Measurements from ENCODE around the gene CFAP97. TPM values are rescaled to one million over a fixed set of nuclear protein-coding genes. Genes with fewer than 3 reads are reported as not detected.

The CFAP97 gene
- total and polyA plus RNA-seq, 9 of the 15 experiments (the other 6 are each of a cell fraction or from before 2014, with no cell fraction given) = 17.3 to 57.8 (median 44.4) TPM

GRCh38 chr4:185203486-185204237, at the start of gene CFAP97 (continued):
- TF ChIP-seq ELK1 (CRISPR knock-in tag; IDR thresholded peaks at IDR 0.05) = no peak
- TF ChIP-seq POLR3A (IDR thresholded peaks at IDR 0.05; ENCODE audit: borderline replicate concordance, extremely low read depth, insufficient read depth, insufficient read length) = no peak
- peak; percentile 34; the same call in 1 of the 2 replicates for TF ChIP-seq CREM (IDR thresholded peaks at IDR 0.05; ENCODE audit: low read depth)
- no peak for TF ChIP-seq POU5F1 (IDR thresholded peaks at IDR 0.05; ENCODE audit: borderline replicate concordance, low read depth, low read length, partially characterized antibody)
- peak; percentile 78 for TF ChIP-seq SMAD4 (CRISPR knock-in tag; conservative IDR thresholded peaks at IDR 0.05)
- no peak for TF ChIP-seq ZNF318 (IDR thresholded peaks at IDR 0.05; ENCODE audit: borderline replicate concordance in 1 of 2, low read depth in 1 of 2)
- TF ChIP-seq PKNOX1 (IDR thresholded peaks at IDR 0.05) = no peak
- no peak for TF ChIP-seq NUFIP1 (IDR thresholded peaks at IDR 0.05; ENCODE audit: partially characterized antibody)
- no peak for TF ChIP-seq SNAPC5 (CRISPR knock-in tag; IDR thresholded peaks at IDR 0.05)
- TF ChIP-seq SREBF2 (CRISPR knock-in tag; IDR thresholded peaks at IDR 0.05) = no peak
- no peak for TF ChIP-seq FUS (optimal IDR thresholded peaks at IDR 0.05; ENCODE audit: low read depth, low read length)
